HG02970 (cell line): ENCODE results near the gene SMAD1.

ENCODE experiments used
- ATAC-seq: cut with Tn5 transposase; IDR thresholded peaks from one replicate; pipeline ENCODE4 v1.9.1; 2021; ENCODE audit warnings: mild to moderate bottlenecking, moderate library complexity, moderate number of reproducible peaks; ENCODE audit not compliant: unreplicated experiment, low FRiP score

Gene SMAD1

GRCh38 chr4:145487631-145488030 lies 6.0 kb downstream of the SMAD1 start:
- ATAC-seq = peak; percentile 98

GRCh38 chr4:145488310-145488709 lies 6.7 kb downstream of the SMAD1 start:
- ATAC-seq = no peak

- no peak for ATAC-seq
Measured at GRCh38 chr4:145489556-145489955, 7.9 kb downstream of the SMAD1 start.

- ATAC-seq = no peak
Measured at GRCh38 chr4:145490361-145490760, 8.7 kb downstream of the SMAD1 start.

- no peak for ATAC-seq
Measured at GRCh38 chr4:145490796-145491195, 9.1 kb downstream of the SMAD1 start.

- ATAC-seq = no peak
Measured at GRCh38 chr4:145492376-145492775, 10.7 kb downstream of the SMAD1 start.

GRCh38 chr4:145493166-145493565 lies 11.5 kb downstream of the SMAD1 start:
- no peak for ATAC-seq

- ATAC-seq = no peak
Measured at GRCh38 chr4:145494666-145495270, 13.1 kb downstream of the SMAD1 start.

GRCh38 chr4:145496292-145496691 lies 14.6 kb downstream of the SMAD1 start:
- ATAC-seq = no peak

- no peak for ATAC-seq
Measured at GRCh38 chr4:145497199-145498149, 15.8 kb downstream of the SMAD1 start.

- ATAC-seq = peak; percentile 53
Measured at GRCh38 chr4:145498430-145498829, 16.8 kb downstream of the SMAD1 start.

- no peak for ATAC-seq
Measured at GRCh38 chr4:145501051-145501660, 19.5 kb downstream of the SMAD1 start.

GRCh38 chr4:145502809-145503208 lies 21.2 kb downstream of the SMAD1 start:
- ATAC-seq = no peak

- no peak for ATAC-seq
Measured at GRCh38 chr4:145503486-145504072, 21.9 kb downstream of the SMAD1 start.

GRCh38 chr4:145505995-145506394 lies 24.3 kb downstream of the SMAD1 start:
- ATAC-seq = no peak

- no peak for ATAC-seq
Measured at GRCh38 chr4:145507636-145508035, 26.0 kb downstream of the SMAD1 start.

GRCh38 chr4:145511913-145512522 lies 30.4 kb downstream of the SMAD1 start:
- no peak for ATAC-seq

GRCh38 chr4:145513020-145513621 lies 31.5 kb downstream of the SMAD1 start:
- no peak for ATAC-seq

- no peak for ATAC-seq
Measured at GRCh38 chr4:145520172-145520571, 38.5 kb downstream of the SMAD1 start.

- ATAC-seq = no peak
Measured at GRCh38 chr4:145521282-145521681, 39.6 kb downstream of the SMAD1 start.
